Right atrium auricular region (tissue), 2 donors: ENCODE results near the gene ARL3. TPM values are rescaled to one million over a fixed set of nuclear protein-coding genes. Genes with fewer than 3 reads are reported as not detected.
"Not testable (repeated sequence)": the region's sequence is repeated elsewhere in the genome, so short reads cannot be mapped to it uniquely, and the experiment has no call there.

Experiments
- DNase-seq: peaks from one replicate; pipeline ENCODE4 v3.0.0-alpha.2; 2019; ENCODE audit warnings: low spot score
- H3K27ac ChIP-seq, 2 donors: fragments of 200-600 bp; sonication (generic); 1 replicate in 1 of 2; 2 replicates in 1 of 2; pipeline ENCODE4 v1.5.1; 2016 to 2019
- H3K27me3 ChIP-seq, 2 donors: fragments of 200-600 bp; sonication (generic); one replicate each; pipeline versions ENCODE4 v1.5.1 to v1.6.0; 2017 to 2019
- H3K36me3 ChIP-seq: fragments of 200-600 bp; sonication (generic); one replicate; pipeline ENCODE4 v1.5.1; 2016
- H3K4me1 ChIP-seq, 2 donors: fragments of 200-600 bp; sonication (generic); one replicate each; pipeline versions ENCODE4 v1.5.1 to v1.6.0; 2017 to 2019
- H3K4me3 ChIP-seq, 2 donors: fragments of 200-600 bp; sonication (generic); 1 replicate in 1 of 2; 2 replicates in 1 of 2; pipeline ENCODE4 v1.5.1; 2017 to 2019; ENCODE audit warnings: mild to moderate bottlenecking in 1 of 2, moderate library complexity in 1 of 2
- H3K9me3 ChIP-seq, 2 donors: fragments of 200-600 bp; sonication (generic); one replicate each; pipeline ENCODE4 v1.5.1; 2019
- total RNA-seq, 2 donors: library from RNA; depleted of rRNA; stranded (reverse); fragments of >200 nt; gene quantifications; one replicate each; pipeline ENCODE4 v1.1.0, GENCODE V29; 2016
- TF ChIP-seq, protein P1 (sequence below), 2 donors: fragments of 200-600 bp; sonication (generic); IDR thresholded peaks; one replicate each; pipeline ENCODE4 v1.5.1; 2019; ENCODE audit warnings: antibody characterized with exemption in 2 of 2

The ARL3 gene
- total RNA-seq, 2 donors from 2014 or later = 5.7 to 6.4 TPM

DNA sequence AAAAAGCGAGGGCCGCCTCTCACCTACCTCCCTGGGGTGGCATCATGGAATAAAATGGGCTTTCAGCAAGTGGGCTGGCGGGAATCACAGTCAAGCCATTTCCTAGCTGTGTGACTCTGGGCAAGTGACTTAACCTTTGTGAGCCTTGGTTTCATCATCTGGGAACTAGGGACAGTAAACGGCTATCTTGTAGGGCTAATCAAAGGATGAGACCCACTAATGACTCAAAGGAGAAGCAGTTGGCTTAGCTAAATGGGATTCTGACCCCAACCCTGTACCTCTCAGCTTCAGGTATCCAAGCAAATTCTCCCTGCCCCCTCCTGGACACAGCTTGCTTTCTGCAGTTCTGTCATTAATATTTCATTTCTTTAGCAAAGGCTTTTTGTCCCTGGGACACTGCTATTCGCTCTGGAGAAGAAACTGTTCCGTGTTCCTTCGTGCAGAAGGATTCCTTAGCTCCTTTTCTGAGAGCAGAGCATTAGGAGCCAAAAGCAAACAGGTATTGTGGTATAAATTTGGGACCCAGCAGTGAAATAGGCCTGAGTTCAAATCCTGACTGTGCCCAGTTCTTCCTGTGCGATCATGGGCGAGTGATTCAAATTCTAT lies 44.0 kb downstream of the ARL3 start:
- Histone ChIP-seq H3K27ac (peak overlapping the region; percentile 73 to 78), H3K36me3 (no peaks in the 10 kb centered on the region), H3K27me3 (no peaks in the 10 kb centered on the region), H3K4me3 (no peak overlapping the region), H3K9me3 (no peaks in the 10 kb centered on the region), H3K4me1 (peaks cover 0 to 67% of the 10 kb centered on the region in 2 donors)
- DNase-seq = no peak
- TF ChIP-seq, protein P1, sequence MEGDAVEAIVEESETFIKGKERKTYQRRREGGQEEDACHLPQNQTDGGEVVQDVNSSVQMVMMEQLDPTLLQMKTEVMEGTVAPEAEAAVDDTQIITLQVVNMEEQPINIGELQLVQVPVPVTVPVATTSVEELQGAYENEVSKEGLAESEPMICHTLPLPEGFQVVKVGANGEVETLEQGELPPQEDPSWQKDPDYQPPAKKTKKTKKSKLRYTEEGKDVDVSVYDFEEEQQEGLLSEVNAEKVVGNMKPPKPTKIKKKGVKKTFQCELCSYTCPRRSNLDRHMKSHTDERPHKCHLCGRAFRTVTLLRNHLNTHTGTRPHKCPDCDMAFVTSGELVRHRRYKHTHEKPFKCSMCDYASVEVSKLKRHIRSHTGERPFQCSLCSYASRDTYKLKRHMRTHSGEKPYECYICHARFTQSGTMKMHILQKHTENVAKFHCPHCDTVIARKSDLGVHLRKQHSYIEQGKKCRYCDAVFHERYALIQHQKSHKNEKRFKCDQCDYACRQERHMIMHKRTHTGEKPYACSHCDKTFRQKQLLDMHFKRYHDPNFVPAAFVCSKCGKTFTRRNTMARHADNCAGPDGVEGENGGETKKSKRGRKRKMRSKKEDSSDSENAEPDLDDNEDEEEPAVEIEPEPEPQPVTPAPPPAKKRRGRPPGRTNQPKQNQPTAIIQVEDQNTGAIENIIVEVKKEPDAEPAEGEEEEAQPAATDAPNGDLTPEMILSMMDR (IDR thresholded peaks at IDR 0.05) = peak in 1 of 2 donors; percentile 1

DNA sequence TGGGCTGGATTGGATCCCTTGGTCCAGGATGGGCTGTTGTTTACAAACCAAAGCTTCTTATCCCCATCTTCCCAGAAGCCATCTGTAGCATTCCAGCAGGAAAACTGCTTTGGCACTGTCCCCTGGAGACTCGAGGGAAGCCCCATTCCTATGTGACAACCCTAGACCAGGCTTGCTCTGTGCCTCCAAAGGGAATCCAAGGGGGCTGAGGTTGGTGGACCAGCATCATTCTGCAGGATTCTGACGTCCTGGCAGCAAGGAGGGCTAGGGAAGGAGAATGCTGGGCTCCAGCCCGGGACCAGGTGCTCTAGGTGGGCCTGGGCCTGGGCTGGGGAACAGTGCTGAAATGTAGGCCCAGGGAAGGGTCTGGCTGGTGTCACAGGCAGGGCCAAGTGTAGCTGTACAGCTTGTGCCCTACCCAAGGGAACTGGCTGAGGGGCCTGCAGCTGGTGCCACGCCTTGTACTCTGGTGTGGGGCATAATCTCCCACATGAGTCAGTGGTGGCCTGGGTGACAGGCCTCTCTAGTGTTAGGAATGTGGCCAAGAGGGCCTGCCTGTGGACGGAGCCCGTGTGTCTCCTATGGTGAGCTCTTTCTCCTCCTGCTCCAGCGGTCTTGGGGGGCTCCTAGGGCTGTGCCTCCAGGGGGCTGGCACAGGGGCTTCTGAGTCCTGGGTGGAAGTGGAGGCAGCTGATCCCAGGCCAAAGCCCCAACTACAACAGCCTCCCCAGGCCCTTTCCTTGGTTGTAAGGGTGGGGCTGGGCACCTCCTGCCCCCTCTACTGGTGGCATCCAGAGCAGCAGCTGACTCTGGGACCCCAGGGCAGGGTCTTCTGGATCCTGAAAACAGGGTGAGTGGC lies 44.8 kb downstream of the ARL3 start:
- no peaks in the 10 kb centered on the region for H3K27me3 ChIP-seq
- DNase-seq = peak; percentile 76
- peak overlapping the region; percentile 73 to 78 for H3K27ac ChIP-seq
- TF ChIP-seq, protein P1 (IDR thresholded peaks at IDR 0.05) = peak in 1 of 2 donors; percentile 63
- no peaks in the 10 kb centered on the region for H3K9me3 ChIP-seq
- peaks cover 0 to 60% of the 10 kb centered on the region in 2 donors for H3K4me1 ChIP-seq
- H3K36me3 ChIP-seq = no peaks in the 10 kb centered on the region
- no peak overlapping the region for H3K4me3 ChIP-seq

DNA sequence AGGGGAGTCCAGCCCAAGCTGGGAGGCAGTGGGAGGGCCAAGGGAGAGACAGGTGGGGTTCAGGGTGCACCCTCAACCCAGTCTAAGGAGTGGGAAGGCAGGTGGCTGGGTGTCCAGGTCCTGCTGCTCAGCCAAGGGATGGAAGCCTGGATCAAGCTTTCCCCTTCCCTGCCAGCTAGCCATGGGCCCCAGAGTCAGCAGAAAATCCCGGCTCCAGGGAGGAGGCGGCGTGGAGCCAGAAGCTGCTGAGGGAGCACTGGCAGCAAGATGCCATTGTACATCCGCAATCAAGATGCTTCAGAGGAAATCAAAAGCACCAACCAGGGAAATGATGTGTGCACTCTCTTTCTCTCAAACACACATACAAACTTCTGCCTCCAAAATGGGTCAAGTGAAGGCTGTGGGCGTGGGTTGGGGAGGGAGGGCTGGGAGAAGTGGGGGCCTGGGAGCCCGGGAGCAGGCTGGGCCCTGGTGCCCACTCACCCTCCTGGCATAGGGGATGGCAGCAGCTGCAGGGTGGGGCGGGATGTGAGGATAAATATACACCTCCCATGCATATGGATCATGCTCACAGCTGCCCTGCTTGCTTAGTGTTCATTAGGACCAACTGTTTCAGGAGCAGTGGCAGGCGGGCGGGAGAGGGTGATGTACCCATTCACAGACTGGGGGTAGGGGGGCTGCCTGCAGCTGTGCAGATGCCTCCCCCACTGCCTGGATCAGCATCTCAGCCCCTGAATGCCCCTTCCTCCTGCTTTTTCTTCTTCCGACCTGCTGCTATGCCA lies 45.7 kb downstream of the ARL3 start:
- Histone ChIP-seq H3K27me3 (no peaks in the 10 kb centered on the region), H3K4me1 (peaks cover 0 to 50% of the 10 kb centered on the region in 2 donors), H3K4me3 (no peak overlapping the region), H3K27ac (peak overlapping the region; percentile 73 to 78), H3K9me3 (no peaks in the 10 kb centered on the region), H3K36me3 (no peaks in the 10 kb centered on the region)
- DNase-seq = no peak
- TF ChIP-seq, protein P1 (IDR thresholded peaks at IDR 0.05) = no peak

DNA sequence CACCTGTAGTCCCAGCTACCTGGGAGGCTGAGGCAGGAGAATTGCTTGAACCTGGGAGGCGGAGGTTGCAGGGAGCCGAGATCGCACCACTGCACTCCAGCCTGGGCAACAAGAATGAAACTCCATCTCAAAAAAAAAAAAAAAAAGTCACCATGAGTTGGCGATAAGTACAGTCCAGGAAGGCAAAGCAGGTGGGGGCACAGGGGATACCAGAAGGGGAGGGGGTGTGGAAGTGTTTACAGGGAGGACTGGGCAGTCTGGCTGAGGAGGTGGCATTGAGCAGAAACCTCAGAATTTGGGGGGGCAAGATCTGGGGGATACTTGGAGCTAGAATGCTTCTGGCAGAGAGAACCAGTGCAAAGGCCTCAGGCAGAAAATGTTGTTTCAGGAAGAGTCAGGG lies 46.8 kb downstream of the ARL3 start:
- not testable (repeated sequence) for H3K9me3 ChIP-seq, H3K27ac ChIP-seq, DNase-seq, H3K4me3 ChIP-seq, H3K27me3 ChIP-seq, H3K36me3 ChIP-seq
- peaks cover 0 to 41% of the 10 kb centered on the region in 2 donors for H3K4me1 ChIP-seq

- no peak for DNase-seq
- no peaks in the 10 kb centered on the region for H3K27me3 ChIP-seq
- TF ChIP-seq, protein P1 (IDR thresholded peaks at IDR 0.05) = no peak
- H3K27ac ChIP-seq = no peak overlapping the region
- peaks cover 0 to 39% of the 10 kb centered on the region in 2 donors for H3K4me1 ChIP-seq
- H3K9me3 ChIP-seq = no peaks in the 10 kb centered on the region
- no peaks in the 10 kb centered on the region for H3K36me3 ChIP-seq
- H3K4me3 ChIP-seq = no peak overlapping the region
These were observed 48.2 kb downstream of the ARL3 start for GRCh38 chr10:102665904-102666509.
